Cardiac fibroblast (primary cell): ENCODE measurements around the gene HELT.

Experiments used
- DNase-seq, 2 donors: peaks; one replicate each; pipeline versions ENCODE4 v3.0.0 to v3.0.0-alpha.2; 2010; ENCODE audit warnings: low read depth in 2 of 2
- H3K4me3 ChIP-seq, 2 donors: replicated peaks in 1 of 2; 1 replicate in 1 of 2; 2 replicates in 1 of 2; pipeline ENCODE4 v1.5.1; 2011; ENCODE audit warnings: low read depth in 2 of 2, low read length in 2 of 2, mild to moderate bottlenecking in 2 of 2, moderate library complexity in 1 of 2
- CTCF ChIP-seq: IDR thresholded peaks from one replicate; pipeline ENCODE4 v1.5.1; 2011; ENCODE audit warnings: low read depth, mild to moderate bottlenecking, low read length, inconsistent platforms

HELT gene

GRCh38 chr4:185020863-185021761 lies 2.8 kb downstream of the HELT start:
- DNase-seq = no peak
- no peak overlapping the region for H3K4me3 ChIP-seq
- TF ChIP-seq CTCF = no peak

GRCh38 chr4:185023471-185023870 lies 5.2 kb downstream of the HELT start:
- TF ChIP-seq CTCF = no peak
- no peak for DNase-seq
- H3K4me3 ChIP-seq = no peak overlapping the region

- no peak for DNase-seq
- no peak overlapping the region for H3K4me3 ChIP-seq
- TF ChIP-seq CTCF = no peak
Observed at GRCh38 chr4:185028625-185029024, 10.3 kb downstream of the HELT start.

GRCh38 chr4:185031611-185032010 lies 13.3 kb downstream of the HELT start:
- H3K4me3 ChIP-seq = no peak overlapping the region
- no peak for TF ChIP-seq CTCF
- DNase-seq = no peak

GRCh38 chr4:185033072-185033471 lies 14.8 kb downstream of the HELT start:
- no peak overlapping the region for H3K4me3 ChIP-seq
- no peak for DNase-seq
- TF ChIP-seq CTCF = no peak

- no peak for DNase-seq
- no peak for TF ChIP-seq CTCF
- H3K4me3 ChIP-seq = no peak overlapping the region
Observed at GRCh38 chr4:185033950-185034349, 15.7 kb downstream of the HELT start.
